ENCODE results near the gene PLEKHM2.

DNA sequence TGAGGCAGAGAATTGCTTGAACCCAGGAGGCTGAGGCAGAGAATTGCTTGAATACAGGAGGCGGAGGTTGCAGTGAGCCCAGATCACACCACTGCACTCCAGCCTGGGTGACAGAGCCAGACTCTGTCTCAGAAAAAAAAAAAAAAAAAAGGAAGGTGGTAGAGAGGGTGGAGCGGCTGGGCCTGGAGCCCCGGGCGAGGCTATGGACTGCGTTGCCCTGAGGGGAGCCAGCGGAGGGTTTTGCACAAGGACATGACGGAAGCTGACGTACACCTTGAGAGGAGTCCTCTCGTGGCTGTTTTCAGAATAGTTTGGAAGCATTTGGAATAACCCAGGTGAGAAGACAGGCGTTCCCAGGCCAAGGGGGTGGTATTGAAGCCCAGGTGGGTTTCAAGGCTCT, 67.6 kb downstream of the PLEKHM2 start:
- TF ChIP-seq POLR2AphosphoS5 (IDR thresholded peaks at IDR 0.05; ENCODE audit: low read depth) (no peak), GABPA (IDR thresholded peaks at IDR 0.05; ENCODE audit: low read depth) (no peak)
- TF ChIP-seq, protein P1, sequence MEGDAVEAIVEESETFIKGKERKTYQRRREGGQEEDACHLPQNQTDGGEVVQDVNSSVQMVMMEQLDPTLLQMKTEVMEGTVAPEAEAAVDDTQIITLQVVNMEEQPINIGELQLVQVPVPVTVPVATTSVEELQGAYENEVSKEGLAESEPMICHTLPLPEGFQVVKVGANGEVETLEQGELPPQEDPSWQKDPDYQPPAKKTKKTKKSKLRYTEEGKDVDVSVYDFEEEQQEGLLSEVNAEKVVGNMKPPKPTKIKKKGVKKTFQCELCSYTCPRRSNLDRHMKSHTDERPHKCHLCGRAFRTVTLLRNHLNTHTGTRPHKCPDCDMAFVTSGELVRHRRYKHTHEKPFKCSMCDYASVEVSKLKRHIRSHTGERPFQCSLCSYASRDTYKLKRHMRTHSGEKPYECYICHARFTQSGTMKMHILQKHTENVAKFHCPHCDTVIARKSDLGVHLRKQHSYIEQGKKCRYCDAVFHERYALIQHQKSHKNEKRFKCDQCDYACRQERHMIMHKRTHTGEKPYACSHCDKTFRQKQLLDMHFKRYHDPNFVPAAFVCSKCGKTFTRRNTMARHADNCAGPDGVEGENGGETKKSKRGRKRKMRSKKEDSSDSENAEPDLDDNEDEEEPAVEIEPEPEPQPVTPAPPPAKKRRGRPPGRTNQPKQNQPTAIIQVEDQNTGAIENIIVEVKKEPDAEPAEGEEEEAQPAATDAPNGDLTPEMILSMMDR (IDR thresholded peaks at IDR 0.05; ENCODE audit: insufficient read depth, low read length), result no peak

All from HL-60 (cell line).